Measurements from ENCODE around the gene CREB3L1. TPM values are rescaled to one million over a fixed set of nuclear protein-coding genes. Genes with fewer than 3 reads are reported as not detected.

Gene CREB3L1
- total and polyA plus RNA-seq, 2 donors, result 20.0 to 44.3 TPM

GRCh38 chr11:46348566-46349401 is 71.3 kb downstream of the CREB3L1 start:
- 74% methylated on average over 18 of the region's 18 CpGs for whole genome bisulfite sequencing
- Histone ChIP-seq H3K4me3 (ENCODE audit: low read depth, low read length) (peak overlapping the region; percentile 67), H3K27ac (ENCODE audit: low read depth) (no peak overlapping the region), H3K4me1 (ENCODE audit: insufficient read depth) (no peaks in the 10 kb centered on the region), H3K36me3 (ENCODE audit: insufficient read depth) (no peaks in the 10 kb centered on the region)
- DNase-seq (ENCODE audit: extremely low spot score), result no peak

GRCh38 chr11:46350695-46351094 is 73.2 kb downstream of the CREB3L1 start:
- H3K4me1 ChIP-seq (ENCODE audit: insufficient read depth), result no peaks in the 10 kb centered on the region
- H3K4me3 ChIP-seq (ENCODE audit: low read depth, low read length), result no peak overlapping the region
- WGBS, result 65% methylated on average over 3 of the region's 3 CpGs
- no peak overlapping the region for H3K27ac ChIP-seq (ENCODE audit: low read depth)
- H3K36me3 ChIP-seq (ENCODE audit: insufficient read depth), result no peaks in the 10 kb centered on the region
- no peak for DNase-seq (ENCODE audit: extremely low spot score)

GRCh38 chr11:46351148-46351547 is 73.7 kb downstream of the CREB3L1 start:
- 92% methylated on average over 8 of the region's 8 CpGs for WGBS
- Histone ChIP-seq H3K4me3 (ENCODE audit: low read depth, low read length) (no peak overlapping the region), H3K36me3 (ENCODE audit: insufficient read depth) (no peaks in the 10 kb centered on the region), H3K27ac (ENCODE audit: low read depth) (no peak overlapping the region), H3K4me1 (ENCODE audit: insufficient read depth) (no peaks in the 10 kb centered on the region)
- no peak for DNase-seq (ENCODE audit: extremely low spot score)

GRCh38 chr11:46351606-46352005 is 74.1 kb downstream of the CREB3L1 start:
- WGBS, result 80% methylated on average over 5 of the region's 5 CpGs
- no peaks in the 10 kb centered on the region for H3K36me3 ChIP-seq (ENCODE audit: insufficient read depth)
- no peaks in the 10 kb centered on the region for H3K4me1 ChIP-seq (ENCODE audit: insufficient read depth)
- no peak for DNase-seq (ENCODE audit: extremely low spot score)
- H3K27ac ChIP-seq (ENCODE audit: low read depth), result no peak overlapping the region
- H3K4me3 ChIP-seq (ENCODE audit: low read depth, low read length), result no peak overlapping the region

- WGBS, result 62% methylated on average over 33 of the region's 33 CpGs
- no peaks in the 10 kb centered on the region for H3K36me3 ChIP-seq (ENCODE audit: insufficient read depth)
- DNase-seq (ENCODE audit: extremely low spot score), result no peak
- H3K4me3 ChIP-seq (ENCODE audit: low read depth, low read length), result no peak overlapping the region
- H3K27ac ChIP-seq (ENCODE audit: low read depth), result no peak overlapping the region
- H3K4me1 ChIP-seq (ENCODE audit: insufficient read depth), result no peaks in the 10 kb centered on the region
Measured at GRCh38 chr11:46352063-46352841, 74.8 kb downstream of the CREB3L1 start.

GRCh38 chr11:46353698-46354097 is 76.2 kb downstream of the CREB3L1 start:
- no peak for DNase-seq (ENCODE audit: extremely low spot score)
- H3K4me3 ChIP-seq (ENCODE audit: low read depth, low read length), result no peak overlapping the region
- H3K4me1 ChIP-seq (ENCODE audit: insufficient read depth), result no peaks in the 10 kb centered on the region
- WGBS, result 38% methylated on average over 9 of the region's 9 CpGs
- no peak overlapping the region for H3K27ac ChIP-seq (ENCODE audit: low read depth)
- H3K36me3 ChIP-seq (ENCODE audit: insufficient read depth), result no peaks in the 10 kb centered on the region

GRCh38 chr11:46356924-46357482 is 79.5 kb downstream of the CREB3L1 start:
- Histone ChIP-seq H3K4me1 (ENCODE audit: insufficient read depth) (no peaks in the 10 kb centered on the region), H3K4me3 (ENCODE audit: low read depth, low read length) (no peak overlapping the region), H3K36me3 (ENCODE audit: insufficient read depth) (no peaks in the 10 kb centered on the region), H3K27ac (ENCODE audit: low read depth) (no peak overlapping the region)
- DNase-seq (ENCODE audit: extremely low spot score), result no peak
- WGBS, result 86% methylated on average over 7 of the region's 7 CpGs

GRCh38 chr11:46357483-46357936 is 80.0 kb downstream of the CREB3L1 start:
- Histone ChIP-seq H3K27ac (ENCODE audit: low read depth) (no peak overlapping the region), H3K36me3 (ENCODE audit: insufficient read depth) (no peaks in the 10 kb centered on the region), H3K4me1 (ENCODE audit: insufficient read depth) (no peaks in the 10 kb centered on the region), H3K4me3 (ENCODE audit: low read depth, low read length) (no peak overlapping the region)
- no peak for DNase-seq (ENCODE audit: extremely low spot score)
- WGBS, result 87% methylated on average over 11 of the region's 11 CpGs

GRCh38 chr11:46359953-46360352 is 82.5 kb downstream of the CREB3L1 start:
- Histone ChIP-seq H3K27ac (ENCODE audit: low read depth) (no peak overlapping the region), H3K4me1 (ENCODE audit: insufficient read depth) (no peaks in the 10 kb centered on the region)
- 46% methylated on average over 1 of the region's 1 CpG for WGBS

GRCh38 chr11:46360878-46361277 is 83.4 kb downstream of the CREB3L1 start:
- 48% methylated on average over 7 of the region's 7 CpGs for WGBS
- DNase-seq (ENCODE audit: extremely low spot score), result no peak
- peak overlapping the region; percentile 13 for H3K27ac ChIP-seq (ENCODE audit: low read depth)
- no peak overlapping the region for H3K4me3 ChIP-seq (ENCODE audit: low read depth, low read length)
- H3K36me3 ChIP-seq (ENCODE audit: insufficient read depth), result no peaks in the 10 kb centered on the region
- no peaks in the 10 kb centered on the region for H3K4me1 ChIP-seq (ENCODE audit: insufficient read depth)

More at GRCh38 chr11:46359953-46360352, 82.5 kb downstream of the CREB3L1 start:
- no peak overlapping the region for H3K4me3 ChIP-seq (ENCODE audit: low read depth, low read length)
- H3K36me3 ChIP-seq (ENCODE audit: insufficient read depth), result no peaks in the 10 kb centered on the region
- no peak for DNase-seq (ENCODE audit: extremely low spot score)

GRCh38 chr11:46361283-46362155 is 84.1 kb downstream of the CREB3L1 start:
- no peaks in the 10 kb centered on the region for H3K4me1 ChIP-seq (ENCODE audit: insufficient read depth)
- H3K27ac ChIP-seq (ENCODE audit: low read depth), result peak overlapping the region; percentile 13
- H3K36me3 ChIP-seq (ENCODE audit: insufficient read depth), result no peaks in the 10 kb centered on the region
- DNase-seq (ENCODE audit: extremely low spot score), result no peak
- no peak overlapping the region for H3K4me3 ChIP-seq (ENCODE audit: low read depth, low read length)
- WGBS, result 14% methylated on average over 26 of the region's 26 CpGs

GRCh38 chr11:46362156-46363030 is 84.9 kb downstream of the CREB3L1 start:
- no peak overlapping the region for H3K4me3 ChIP-seq (ENCODE audit: low read depth, low read length)
- no peaks in the 10 kb centered on the region for H3K4me1 ChIP-seq (ENCODE audit: insufficient read depth)
- 78% methylated on average over 20 of the region's 20 CpGs for WGBS
- H3K27ac ChIP-seq (ENCODE audit: low read depth), result peak overlapping the region; percentile 1
- DNase-seq (ENCODE audit: extremely low spot score), result no peak
- no peaks in the 10 kb centered on the region for H3K36me3 ChIP-seq (ENCODE audit: insufficient read depth)
